Measurements from ENCODE around the gene COL25A1.

COL25A1 gene

DNA sequence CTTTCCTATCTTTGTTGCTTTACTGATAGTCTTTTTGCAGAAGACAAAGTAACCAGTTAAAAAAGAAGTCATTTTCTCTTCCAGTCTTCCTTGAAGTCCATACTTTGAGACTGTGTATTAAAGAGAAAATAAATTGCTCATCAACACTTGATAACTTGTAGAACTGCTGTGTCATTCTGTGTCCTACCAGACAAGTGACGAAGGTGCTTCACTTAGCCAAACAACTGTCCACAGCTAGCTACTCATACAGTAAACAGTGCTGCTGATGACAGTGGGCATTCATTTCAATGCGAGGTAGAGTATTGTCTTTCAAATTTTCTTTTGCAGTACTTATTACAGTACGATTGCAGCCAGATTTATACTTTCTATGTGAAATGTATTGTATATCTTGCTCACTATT is 11.5 kb downstream of the COL25A1 start:
- DNase-seq: no peak

DNA sequence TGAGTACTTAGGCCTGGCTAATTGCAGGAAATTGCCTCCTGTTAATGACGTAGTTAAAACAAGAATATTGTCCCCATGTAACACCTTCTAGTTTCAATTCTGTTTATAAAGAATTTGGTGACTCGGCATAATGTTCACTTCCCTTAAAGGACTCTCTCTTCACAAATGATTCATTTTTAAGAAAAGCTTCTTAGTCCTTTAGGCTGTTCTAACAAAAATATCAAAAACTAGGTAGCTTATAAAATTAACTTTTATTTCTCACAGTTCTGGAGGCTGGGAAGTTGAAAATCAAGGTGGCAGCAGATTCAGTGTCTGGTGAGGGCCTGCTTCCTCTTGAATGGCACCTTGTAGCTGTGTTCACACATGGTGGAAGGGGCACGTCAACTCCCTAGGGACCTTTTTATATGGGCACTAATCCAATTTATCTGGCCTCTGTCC is 23.8 kb downstream of the COL25A1 start:
- no peak for DNase-seq

DNA sequence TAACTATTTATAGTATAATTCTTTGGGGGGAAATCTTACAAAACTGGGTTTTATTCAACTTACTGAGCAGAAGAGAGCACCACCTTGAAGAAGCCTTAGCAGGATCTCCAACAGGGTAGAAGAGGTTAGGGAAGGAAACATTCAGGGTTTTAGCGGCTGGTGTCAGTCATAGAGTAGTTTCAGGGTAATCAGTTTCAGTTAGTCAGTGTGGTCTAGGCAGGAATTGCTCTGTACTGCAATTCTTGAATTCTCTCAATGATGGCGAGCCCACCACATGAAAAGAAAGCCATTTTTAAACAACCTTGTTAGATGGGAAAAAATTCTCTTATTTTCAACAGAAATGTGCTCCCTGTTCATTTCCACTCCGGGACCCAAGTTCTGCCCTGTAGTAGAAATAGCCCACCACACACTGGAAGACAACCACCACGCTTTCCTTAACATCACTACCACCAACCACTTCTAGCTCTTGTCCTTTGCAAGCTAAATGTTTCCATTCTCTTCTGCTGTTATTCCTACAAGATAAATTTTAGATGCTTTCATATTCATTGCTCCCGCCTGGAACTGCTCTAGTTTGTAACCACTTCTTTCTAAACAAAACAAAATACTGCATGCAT is 25.9 kb downstream of the COL25A1 start:
- no peak for DNase-seq

DNA sequence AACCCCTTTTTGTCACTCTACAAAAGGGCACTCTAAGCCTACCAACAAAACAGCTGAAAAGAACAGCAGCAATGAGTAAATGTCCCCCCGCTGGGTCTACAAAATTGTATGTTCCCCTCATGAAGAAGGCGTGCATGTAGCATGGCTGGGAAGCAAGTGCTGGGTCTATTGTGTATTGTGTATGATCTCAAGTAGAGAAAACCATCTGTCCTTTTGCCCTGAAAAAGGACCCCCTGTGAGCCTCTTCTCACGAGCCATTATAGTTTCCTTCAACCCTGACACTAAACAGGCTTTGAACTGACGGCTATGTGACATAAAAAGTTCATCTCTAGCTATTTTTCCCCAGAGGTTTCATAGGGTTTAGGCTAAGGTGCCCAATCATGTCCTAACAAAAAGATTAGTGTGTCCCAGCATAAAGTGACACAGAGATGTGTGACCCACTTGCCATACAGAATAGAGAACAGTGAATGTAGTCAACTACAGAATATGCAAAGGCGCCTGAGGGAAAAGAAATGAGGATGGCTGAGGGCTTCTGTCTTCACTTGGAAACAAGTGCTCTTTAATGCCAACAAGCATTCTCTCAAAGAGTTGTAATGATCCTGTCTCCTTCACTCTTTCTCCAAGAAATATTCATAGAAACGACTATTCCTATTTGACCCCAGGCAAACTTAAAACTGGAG is 27.3 kb downstream of the COL25A1 start:
- no peak for DNase-seq

DNA sequence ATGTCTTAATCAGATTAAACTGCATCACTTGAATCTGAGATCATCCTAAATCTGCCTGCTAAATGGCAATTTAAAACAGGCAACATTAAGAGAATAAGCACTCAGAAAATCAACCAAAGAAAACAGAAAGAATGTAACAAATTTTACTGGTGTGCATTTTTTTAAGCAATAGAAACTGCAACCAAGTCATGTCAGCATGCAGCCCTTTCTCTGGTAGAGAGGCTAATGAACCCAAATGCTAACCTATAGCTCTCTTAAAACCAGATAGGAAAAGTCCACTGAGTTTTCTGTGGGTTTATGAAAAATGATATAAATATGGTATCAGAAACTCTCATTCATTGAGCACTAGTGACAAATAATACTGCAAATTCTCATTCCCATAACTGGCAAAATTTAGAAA is 35.6 kb downstream of the COL25A1 start:
- no peak for DNase-seq

DNA sequence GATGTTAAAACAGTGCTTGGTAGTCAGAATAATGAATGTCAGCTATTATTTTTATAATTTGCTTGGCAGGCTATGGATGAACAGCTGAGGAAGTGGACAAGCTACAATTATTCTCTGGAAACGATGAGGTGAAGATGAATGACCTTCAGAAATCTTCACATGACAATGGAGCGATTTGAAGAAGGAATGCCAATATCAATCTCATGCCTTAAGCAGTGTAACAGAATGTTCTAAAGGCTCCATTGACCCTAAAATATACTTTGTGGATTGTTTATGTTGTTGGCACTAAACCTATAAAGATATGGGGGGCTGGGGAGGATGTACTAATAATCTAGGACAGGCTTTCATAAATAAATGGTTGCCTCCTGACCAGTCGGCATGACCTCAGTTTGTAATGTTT is 36.2 kb downstream of the COL25A1 start:
- no peak for DNase-seq

DNA sequence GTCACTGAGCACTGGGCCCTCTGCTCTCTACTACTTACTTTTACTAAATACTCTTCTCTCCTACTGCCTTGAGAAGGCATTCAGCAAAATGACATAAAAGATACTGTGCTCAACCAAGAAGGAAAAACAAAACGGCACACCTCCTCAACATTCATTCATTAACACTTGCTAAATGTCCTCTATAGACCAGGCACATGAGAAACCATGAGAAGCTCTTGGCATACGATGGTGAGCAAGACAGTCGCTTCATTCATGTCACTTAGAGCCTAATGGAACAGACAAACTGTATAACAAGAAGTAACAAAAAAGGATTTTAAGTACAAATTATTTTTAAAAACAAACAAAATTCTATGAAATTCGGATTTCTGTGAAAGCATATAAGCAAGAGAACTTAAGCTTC is 38.7 kb downstream of the COL25A1 start:
- no peak for DNase-seq

DNA sequence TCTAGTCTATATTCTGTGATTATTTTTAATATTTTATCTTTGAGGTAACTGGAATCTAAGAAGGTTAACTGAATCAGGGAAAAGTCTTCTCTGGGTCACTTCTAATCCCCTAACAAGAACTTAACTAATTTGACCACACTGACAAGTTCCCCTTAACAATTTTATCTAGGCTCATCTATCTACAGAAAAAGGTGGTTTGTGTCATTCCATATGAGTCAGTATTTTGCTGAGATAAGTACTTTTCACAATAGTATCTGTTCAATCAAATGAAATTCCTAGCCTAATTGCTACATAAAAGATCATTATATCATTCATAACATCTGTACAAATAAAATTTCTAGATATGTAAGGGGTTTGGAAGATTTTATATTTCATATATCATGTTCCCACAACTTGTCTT is 45.6 kb downstream of the COL25A1 start:
- no peak for DNase-seq

DNA sequence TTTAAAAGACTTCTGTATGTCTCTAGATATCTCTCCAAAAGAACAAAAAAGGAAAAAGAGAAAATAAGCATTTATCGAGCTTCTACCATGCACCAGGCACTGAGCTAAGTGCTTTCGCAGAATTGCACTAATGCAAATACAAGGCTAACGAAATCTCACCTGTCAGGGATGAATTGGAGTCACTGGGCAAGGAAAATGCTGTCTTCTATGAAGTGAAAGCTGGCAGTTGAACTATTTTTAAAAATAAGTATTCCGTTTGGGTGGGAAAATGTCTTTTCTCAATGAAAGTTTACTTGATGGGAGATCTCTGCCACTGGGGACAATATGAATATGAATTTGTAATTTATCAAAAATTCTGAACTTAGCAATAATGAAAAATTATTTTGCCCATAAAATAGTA is 47.6 kb downstream of the COL25A1 start:
- no peak for DNase-seq

DNA sequence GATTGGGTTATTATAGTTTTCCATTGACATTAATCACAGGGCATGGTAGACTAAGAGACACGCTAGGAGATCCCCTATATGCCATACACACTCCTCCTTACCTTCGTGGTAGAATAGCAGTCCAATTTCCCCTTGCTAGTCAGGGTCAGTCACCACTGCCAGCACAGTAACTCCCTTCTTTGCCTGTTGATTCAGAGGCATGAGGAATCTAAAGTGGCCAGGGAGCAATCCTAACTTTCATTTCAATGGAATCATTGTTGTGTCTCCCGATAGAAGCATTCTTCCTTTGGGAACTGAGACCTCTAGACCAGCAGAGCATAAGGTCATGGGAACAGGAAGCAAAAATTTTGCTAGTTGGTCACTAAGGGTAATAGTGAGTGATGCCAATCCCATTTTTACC is 51.1 kb downstream of the COL25A1 start:
- no peak for DNase-seq

DNA sequence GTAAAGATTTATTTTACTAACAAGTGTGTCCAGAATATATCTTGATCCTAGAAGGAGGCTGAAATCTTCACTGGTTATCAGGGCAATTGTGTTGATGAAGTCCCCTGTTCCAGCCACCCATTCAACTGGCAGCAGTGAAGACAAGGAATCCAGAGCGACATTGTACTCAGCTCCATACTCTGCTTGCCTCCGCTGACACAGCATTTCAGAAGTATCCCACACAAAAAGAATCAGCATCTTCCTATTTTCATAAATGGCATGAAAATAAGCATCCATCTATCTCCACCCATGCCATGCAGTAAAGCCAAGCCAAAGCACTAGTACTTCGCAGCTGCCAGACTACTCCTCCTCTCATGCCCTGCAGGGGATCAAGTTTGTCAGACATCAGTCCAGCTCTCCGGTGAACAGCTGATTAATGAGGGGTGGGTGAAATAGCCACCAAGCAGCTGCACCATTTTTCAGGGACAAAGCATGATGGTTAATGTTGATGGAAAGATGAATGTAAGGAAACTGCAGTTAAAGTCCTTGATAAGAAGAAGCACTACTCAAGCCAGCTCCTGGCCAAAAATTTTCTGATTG is 54.0 kb downstream of the COL25A1 start:
- DNase-seq: no peak

DNA sequence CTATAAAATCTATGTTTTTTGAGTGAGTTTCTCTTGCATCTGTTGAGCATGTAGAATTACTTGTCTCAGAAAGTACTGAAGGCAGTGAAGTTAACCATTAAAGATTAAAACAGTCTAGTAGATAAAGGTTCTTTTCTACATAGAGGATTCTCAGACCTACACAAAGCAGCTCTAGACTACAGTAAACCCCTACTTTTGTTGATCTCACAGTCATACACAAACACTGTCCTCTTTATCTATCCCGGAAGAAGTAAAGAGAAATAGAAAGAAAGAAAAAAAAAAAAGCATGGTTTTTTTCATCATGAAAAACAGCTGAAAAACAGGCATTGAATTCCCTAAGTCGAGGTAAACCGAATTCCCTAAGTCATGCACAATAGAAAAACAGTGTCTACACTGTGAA is 58.6 kb downstream of the COL25A1 start:
- DNase-seq: no peak

DNA sequence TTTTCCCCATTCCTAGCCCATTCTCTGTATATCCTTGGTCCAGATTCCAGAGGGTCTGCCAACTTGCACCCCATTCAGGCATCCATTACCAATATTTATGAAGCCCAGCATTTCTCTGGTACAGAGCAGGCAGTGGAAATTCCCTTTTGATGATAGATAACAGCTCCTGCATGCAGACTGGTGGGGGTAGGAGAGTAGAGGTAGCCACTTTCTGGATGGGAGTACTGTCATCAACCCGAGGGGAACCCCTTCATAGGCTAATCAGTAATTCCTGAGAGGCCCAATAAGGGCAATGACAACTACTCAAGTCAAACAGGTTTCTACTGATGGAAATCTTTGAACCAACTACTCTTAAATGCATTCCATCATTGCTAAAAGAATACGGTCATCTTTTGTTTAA is 63.7 kb downstream of the COL25A1 start:
- DNase-seq: no peak

DNA sequence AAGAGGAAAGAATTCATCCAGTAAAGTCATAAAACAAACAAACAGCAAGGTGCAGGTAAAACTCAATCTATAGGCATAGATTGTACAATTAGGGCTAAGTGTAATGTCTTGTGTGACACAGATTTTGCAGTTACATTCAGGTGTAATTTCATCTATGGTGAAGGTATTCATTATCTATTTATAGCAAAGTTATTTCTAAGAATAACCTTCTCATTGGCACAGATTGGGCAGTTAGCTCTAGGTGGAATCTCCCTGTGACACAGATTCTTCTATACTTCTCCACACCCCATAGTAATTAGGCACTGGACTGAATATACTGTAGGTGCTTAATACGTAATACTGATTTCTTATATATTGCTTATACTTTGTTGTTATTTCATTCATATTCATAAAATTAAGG is 66.8 kb downstream of the COL25A1 start:
- no peak for DNase-seq

DNA sequence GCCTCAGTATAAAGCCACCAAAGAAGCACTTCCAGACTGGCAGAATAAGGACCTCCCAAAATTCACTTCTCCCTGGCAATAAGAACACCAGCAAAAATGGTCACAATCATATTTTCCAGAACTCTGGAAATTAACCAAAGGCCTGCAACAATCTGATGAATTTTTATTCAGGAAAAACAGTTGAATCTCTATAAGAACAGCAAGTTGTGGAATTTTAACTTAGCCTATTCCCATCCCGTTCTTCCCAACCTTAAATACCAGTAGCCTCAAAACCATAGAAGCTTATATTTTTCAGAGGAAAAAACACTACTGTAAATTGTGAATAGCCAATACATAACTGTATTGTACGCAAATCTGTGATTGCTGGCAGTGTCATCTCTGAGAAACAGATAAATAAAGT is 67.9 kb downstream of the COL25A1 start:
- DNase-seq: no peak

DNA sequence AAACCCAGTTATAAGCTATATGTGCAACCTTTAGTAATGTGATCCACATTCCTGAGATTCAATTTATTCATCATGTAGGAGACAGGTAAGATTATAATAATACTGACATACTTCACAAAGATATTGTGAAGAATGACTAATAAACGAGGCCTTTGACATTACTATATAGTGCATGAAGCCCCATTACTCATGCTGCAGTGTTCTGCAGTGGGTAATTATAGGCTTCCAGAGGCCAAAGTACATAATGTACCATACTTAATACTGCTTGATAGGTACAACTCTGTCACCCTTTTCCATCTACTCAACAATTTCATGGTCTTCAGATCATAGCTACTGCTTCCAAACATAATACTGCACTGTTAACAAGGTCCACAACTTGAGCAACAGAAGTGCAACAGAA is 68.9 kb downstream of the COL25A1 start:
- no peak for DNase-seq

DNA sequence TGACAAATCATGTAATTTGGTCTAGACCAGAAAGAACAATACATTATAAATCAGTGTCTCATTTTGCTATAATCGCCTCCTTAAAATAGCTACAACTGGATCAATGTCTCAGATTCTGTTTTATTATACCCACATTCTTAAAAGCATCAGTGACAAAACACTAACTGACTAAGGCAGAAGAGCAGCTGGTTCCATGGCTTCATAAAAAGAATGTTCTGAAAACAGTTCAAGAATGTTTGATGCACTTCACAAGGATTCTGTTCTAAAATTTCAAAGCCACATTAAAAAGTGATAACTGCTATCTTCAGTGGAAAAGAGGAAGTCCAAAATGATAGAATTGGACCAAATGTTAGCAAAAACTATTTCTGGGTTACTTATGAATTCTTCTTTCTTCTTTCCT is 69.8 kb downstream of the COL25A1 start:
- DNase-seq: no peak

DNA sequence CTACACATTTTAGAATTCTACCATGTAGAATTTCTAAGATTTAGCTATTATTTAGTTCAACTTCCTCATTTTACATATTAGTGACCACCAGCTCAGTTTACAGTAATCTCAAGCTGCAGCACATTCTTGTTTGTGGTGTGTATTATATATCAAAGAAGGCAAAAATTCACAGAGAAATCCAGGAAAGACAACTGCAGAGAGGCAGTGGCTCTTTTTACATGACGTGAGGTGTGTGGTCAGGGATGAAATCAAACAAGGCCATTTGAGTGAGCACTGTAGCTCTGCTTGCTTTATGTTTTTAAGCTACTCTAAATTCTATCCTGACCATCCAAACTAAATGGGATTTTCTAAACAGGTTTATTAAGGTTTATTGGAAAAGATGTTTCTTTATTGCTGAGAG is 71.1 kb downstream of the COL25A1 start:
- no peak for DNase-seq

DNA sequence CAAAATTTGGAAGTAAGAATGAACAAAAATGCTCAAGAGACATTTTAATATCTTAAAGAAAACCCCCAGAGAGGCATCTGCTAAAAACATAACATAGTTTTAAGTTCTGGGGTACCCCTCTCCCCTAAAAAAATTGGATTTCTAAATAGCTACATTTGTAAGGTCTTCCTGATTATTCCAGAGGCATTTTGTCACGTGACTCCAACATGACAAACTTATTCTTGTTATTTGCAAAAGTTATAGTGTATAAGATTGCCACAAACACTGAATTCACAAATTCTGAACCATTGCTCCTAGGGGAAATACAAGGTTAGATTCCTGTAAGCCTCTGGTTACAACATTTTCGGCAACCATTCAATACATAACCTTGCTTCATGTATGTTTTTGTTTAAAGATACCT is 73.4 kb downstream of the COL25A1 start:
- no peak for DNase-seq

DNA sequence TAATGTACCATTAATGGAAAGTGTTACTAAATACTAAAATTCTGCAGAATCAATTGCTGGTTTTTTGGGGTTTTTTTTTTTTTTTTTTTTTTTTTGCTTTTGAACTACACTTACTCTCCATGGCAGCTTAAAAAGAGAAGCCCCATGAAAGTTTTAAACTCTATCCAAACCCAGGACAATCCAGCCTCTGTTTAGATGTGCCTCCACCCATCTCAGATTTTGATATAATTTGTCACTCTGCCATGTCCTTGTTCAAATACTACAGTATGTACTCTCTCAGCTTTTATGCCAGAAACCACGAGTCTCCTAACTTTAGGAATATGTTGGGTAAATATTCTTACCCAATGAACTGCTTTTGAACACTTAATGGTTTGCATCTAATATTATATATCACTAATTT is 84.2 kb downstream of the COL25A1 start:
- no peak for DNase-seq

DNA sequence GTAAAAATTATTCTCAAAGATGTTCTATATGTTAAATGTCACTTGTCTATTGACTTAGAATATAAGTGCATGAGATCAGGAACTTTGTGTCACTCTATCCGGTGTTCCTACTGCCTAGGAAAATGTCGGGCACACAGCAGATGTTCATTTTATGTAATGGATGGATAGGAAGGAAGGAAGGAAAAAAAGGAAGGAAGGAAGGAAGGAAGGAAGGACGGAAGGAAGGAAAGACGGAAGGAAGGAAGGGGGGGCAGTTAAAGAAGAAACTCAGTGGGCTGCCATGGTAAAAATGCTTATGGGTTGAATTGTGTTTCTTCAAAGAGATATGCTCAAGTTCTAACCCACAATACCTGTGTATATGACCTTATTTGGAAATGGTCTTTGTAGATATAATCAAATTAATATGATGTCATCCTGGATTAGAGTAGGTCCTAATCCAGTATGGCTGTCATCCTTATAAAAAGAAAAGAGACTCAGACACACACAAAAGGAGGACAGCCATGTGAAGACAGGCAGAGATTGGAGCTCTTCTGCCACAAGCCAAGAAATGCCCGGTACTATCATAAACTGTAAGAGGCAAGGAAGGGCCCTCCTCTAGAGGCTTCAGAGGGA is 86.3 kb downstream of the COL25A1 start:
- no peak for DNase-seq

DNA sequence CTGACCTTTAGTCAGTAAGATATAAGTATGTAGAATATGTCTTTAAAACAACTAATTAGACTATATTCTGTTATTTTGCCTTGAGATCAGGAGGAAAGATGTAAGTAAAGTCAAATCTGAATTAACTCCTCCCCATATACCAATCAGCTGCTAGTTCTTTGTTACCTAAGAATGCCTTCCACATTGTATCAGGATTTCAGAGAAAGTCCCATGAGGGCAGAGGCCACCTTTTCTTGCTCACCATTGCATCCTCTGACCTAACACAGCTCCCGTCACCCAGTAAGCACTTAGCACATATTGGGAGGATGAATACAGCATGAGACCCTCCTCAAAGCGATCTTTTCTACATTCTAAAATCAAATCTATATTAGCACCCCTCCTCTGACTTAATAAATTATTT is 87.0 kb downstream of the COL25A1 start:
- DNase-seq: no peak

DNA sequence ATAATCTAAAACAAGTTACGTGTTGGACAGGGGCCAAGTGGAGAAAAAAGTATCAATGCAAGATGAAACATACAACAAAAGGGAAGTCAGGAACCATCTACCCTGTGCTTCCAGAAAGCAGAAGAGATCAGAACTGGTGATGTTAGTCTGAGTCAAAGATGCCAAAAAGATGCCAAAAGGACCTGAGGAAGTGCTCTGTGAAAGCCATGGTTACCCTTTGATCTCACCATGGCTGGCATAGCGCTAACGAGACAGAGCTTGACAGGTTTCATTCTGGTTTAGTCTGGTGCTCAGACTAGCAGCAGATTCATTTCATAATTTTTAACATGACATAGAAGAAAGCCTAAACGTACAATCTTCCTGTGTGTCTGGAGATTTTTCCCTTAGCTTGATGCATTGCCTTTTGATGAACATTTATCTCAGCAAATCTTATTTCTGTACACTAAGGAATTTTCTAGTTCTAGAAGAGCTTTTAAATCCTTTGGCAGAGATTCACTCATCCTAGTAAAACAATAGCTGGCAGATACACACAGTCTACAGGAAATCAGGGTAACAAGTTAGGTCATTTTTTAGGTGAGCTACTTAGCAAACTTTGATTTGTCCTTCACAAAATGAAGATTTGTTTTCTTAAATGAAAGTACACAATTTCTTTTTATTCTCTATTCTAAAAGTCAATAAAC is 87.7 kb downstream of the COL25A1 start:
- no peak for DNase-seq

DNA sequence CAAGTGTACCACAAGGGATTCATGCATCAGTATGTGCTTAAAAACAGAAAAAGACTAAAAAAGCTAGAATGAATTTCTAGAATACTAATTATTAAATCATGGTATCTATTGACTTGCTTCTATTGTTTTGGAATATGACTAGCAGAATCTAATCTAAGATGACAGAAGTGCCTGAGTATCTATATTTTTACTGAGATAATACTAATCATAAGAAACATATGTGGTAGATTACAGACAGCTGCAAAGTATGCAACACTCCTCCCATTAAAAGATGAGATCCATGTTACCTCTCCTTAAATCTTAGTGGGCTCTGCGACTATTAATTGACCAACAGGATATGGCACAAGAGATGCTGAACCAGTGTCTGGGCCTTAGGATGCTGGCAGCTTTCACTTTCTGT is 89.4 kb downstream of the COL25A1 start:
- no peak for DNase-seq
